ENCODE data around the gene CEP295NL.
"Not testable (repeated sequence)": the region's sequence is repeated elsewhere in the genome, so short reads cannot be mapped to it uniquely, and the experiment has no call there.

CEP295NL gene

GRCh38 chr17:78890498-78890897 lies 12.5 kb downstream of the CEP295NL start:
- TF ChIP-seq POLR2A (IDR thresholded peaks at IDR 0.05; ENCODE audit: extremely low read depth, insufficient read length) (no peak), CTCF (IDR thresholded peaks at IDR 0.05; ENCODE audit: low read depth, low read length) (no peak), MAX (IDR thresholded peaks at IDR 0.05; ENCODE audit: low read depth, low read length) (no peak), MYC (IDR thresholded peaks at IDR 0.05; ENCODE audit: low read depth, low read length) (peak; percentile 43; the same call in 1 of the 2 replicates)
- H3K4me3 ChIP-seq (ENCODE audit: low read depth, low read length), result no peak overlapping the region
- DNase-seq (ENCODE audit: low read depth), result peak; percentile 97

- not testable (repeated sequence) for DNase-seq (ENCODE audit: low read depth); H3K4me3 ChIP-seq (ENCODE audit: low read depth, low read length)
Observed at GRCh38 chr17:78890096-78890495, 12.9 kb downstream of the CEP295NL start.

- TF ChIP-seq POLR2A (IDR thresholded peaks at IDR 0.05; ENCODE audit: extremely low read depth, insufficient read length) (no peak), MAX (IDR thresholded peaks at IDR 0.05; ENCODE audit: low read depth, low read length) (no peak), MYC (IDR thresholded peaks at IDR 0.05; ENCODE audit: low read depth, low read length) (no peak), CTCF (IDR thresholded peaks at IDR 0.05; ENCODE audit: low read depth, low read length) (no peak)
- H3K4me3 ChIP-seq (ENCODE audit: low read depth, low read length), result no peak overlapping the region
- DNase-seq (ENCODE audit: low read depth), result no peak
Observed at GRCh38 chr17:78889531-78889930, 13.5 kb downstream of the CEP295NL start.

GRCh38 chr17:78888941-78889518 lies 14.0 kb downstream of the CEP295NL start:
- no peak overlapping the region for H3K4me3 ChIP-seq (ENCODE audit: low read depth, low read length)
- DNase-seq (ENCODE audit: low read depth), result no peak
- TF ChIP-seq MYC (IDR thresholded peaks at IDR 0.05; ENCODE audit: low read depth, low read length) (no peak), MAX (IDR thresholded peaks at IDR 0.05; ENCODE audit: low read depth, low read length) (no peak)

GRCh38 chr17:78886954-78887353 lies 16.0 kb downstream of the CEP295NL start:
- no peak overlapping the region for H3K4me3 ChIP-seq (ENCODE audit: low read depth, low read length)
- no peak for DNase-seq (ENCODE audit: low read depth)
- TF ChIP-seq POLR2A (IDR thresholded peaks at IDR 0.05; ENCODE audit: extremely low read depth, insufficient read length) (no peak), CTCF (IDR thresholded peaks at IDR 0.05; ENCODE audit: low read depth, low read length) (no peak), MAX (IDR thresholded peaks at IDR 0.05; ENCODE audit: low read depth, low read length) (no peak)

GRCh38 chr17:78885956-78886355 lies 17.0 kb downstream of the CEP295NL start:
- H3K4me3 ChIP-seq (ENCODE audit: low read depth, low read length), result no peak overlapping the region
- no peak for DNase-seq (ENCODE audit: low read depth)
- TF ChIP-seq MYC (IDR thresholded peaks at IDR 0.05; ENCODE audit: low read depth, low read length), result no peak
- no peak for TF ChIP-seq CTCF (IDR thresholded peaks at IDR 0.05; ENCODE audit: low read depth, low read length)
- TF ChIP-seq MAX (IDR thresholded peaks at IDR 0.05; ENCODE audit: low read depth, low read length), result no peak
- no peak for TF ChIP-seq POLR2A (IDR thresholded peaks at IDR 0.05; ENCODE audit: extremely low read depth, insufficient read length)
